Esophagus muscularis mucosa (tissue), 4 donors: ENCODE results near the gene AKT3. TPM values are rescaled to one million over a fixed set of nuclear protein-coding genes. Genes with fewer than 3 reads are reported as not detected.

Experiments
- DNase-seq: peaks from one replicate; pipeline ENCODE4 v3.0.0-alpha.2; 2017; ENCODE audit errors: extremely low spot score
- H3K27ac ChIP-seq, 4 donors: fragments of 200-600 bp; sonication (generic); replicated peaks in 1 of 4; 1 replicate in 3 of 4; 2 replicates in 1 of 4; pipeline ENCODE4 v1.5.1; 2016 to 2019; ENCODE audit warnings: mild to moderate bottlenecking in 1 of 4
- H3K27me3 ChIP-seq, 4 donors: fragments of 200-600 bp; sonication (generic); one replicate each; pipeline versions ENCODE4 v1.5.1 to v1.6.0; 2016 to 2019
- H3K36me3 ChIP-seq, 4 donors: fragments of 200-600 bp; sonication (generic); one replicate each; pipeline ENCODE4 v1.5.1; 2016 to 2019
- H3K4me1 ChIP-seq, 4 donors: fragments of 200-600 bp; sonication (generic); one replicate each; pipeline ENCODE4 v1.5.1; 2016 to 2019
- H3K4me3 ChIP-seq, 4 donors: fragments of 200-600 bp; sonication (generic); 1 replicate in 2 of 4; 2 replicates in 2 of 4; pipeline ENCODE4 v1.5.1; 2016 to 2019; ENCODE audit warnings: mild to moderate bottlenecking in 4 of 4, moderate library complexity in 1 of 4
- H3K9me3 ChIP-seq, 4 donors: fragments of 200-600 bp; sonication (generic); 1 replicate in 3 of 4; 2 replicates in 1 of 4; pipeline ENCODE4 v1.5.1; 2016 to 2019
- CTCF ChIP-seq, 3 experiments: fragments of 200-600 bp in 2 of 3; fragments of 450-650 bp in 1 of 3; sonication (generic) in 2 of 3; IDR thresholded peaks; one replicate each; pipeline ENCODE4 v1.5.1; 2017 to 2019; ENCODE audit warnings: antibody characterized with exemption in 3 of 3, mild to moderate bottlenecking in 2 of 3, moderate library complexity in 1 of 3
- EP300 ChIP-seq: sonication (generic); formaldehyde crosslinking; IDR thresholded peaks from one replicate; pipeline ENCODE4 v1.6.1; 2017; ENCODE audit warnings: antibody characterized with exemption
- POLR2A ChIP-seq: fragments of 450-650 bp; IDR thresholded peaks from one replicate; pipeline ENCODE4 v1.6.1; 2017; ENCODE audit warnings: antibody characterized with exemption, moderate library complexity, mild to moderate bottlenecking, low read depth
- POLR2AphosphoS5 ChIP-seq, 2 donors: sonication (generic); formaldehyde crosslinking; IDR thresholded peaks; one replicate each; pipeline ENCODE4 v1.6.1; 2017; ENCODE audit warnings: antibody characterized with exemption in 2 of 2
- WGBS: methylation state at CpG from one replicate; pipeline ENCODE4 v1.1.5; 2018; 5-methylcytosine and 5-hydroxymethylcytosine counted together
- intact Hi-C: fragments of 100-400 bp; cut with DNase I; formaldehyde crosslinking; loops from one replicate; pipeline ENCODE4 v1.15.1; 2023
- total RNA-seq, 4 donors: library from RNA; depleted of rRNA; stranded (reverse); fragments of >200 nt; gene quantifications; one replicate each; pipeline versions ENCODE4 v1.1.0 to v1.2.1, GENCODE V29; 2016

Gene AKT3
- total RNA-seq, 4 donors from 2014 or later: 63.9 to 104 (median 74.2) TPM

GRCh38 chr1:243447347-243447746, 402.7 kb downstream of the AKT3 start:
- TF ChIP-seq POLR2A (no peak), CTCF (IDR thresholded peaks at IDR 0.05) (no peak), EP300 (no peak), POLR2AphosphoS5 (IDR thresholded peaks at IDR 0.05) (no peak)
- Histone ChIP-seq H3K27ac (no peak overlapping the region), H3K4me3 (no peak overlapping the region), H3K27me3 (no peaks in the 10 kb centered on the region), H3K4me1 (peaks cover 8 to 9% (median 9%) of the 10 kb centered on the region in 4 donors), H3K9me3 (no peaks in the 10 kb centered on the region), H3K36me3 (peaks cover 0 to 5% (median 0%) of the 10 kb centered on the region in 4 donors)
- intact Hi-C loops: no loop called here
- DNase-seq: no peak
- WGBS: 69% methylated on average over 3 of the region's 3 CpGs

GRCh38 chr1:243443557-243443956, 406.5 kb downstream of the AKT3 start:
- no peak for DNase-seq
- H3K4me1 ChIP-seq: peaks cover 9 to 18% (median 11%) of the 10 kb centered on the region in 4 donors
- H3K36me3 ChIP-seq: peaks cover 0 to 5% (median 0%) of the 10 kb centered on the region in 4 donors
- H3K4me3 ChIP-seq: no peak overlapping the region
- H3K9me3 ChIP-seq: no peaks in the 10 kb centered on the region
- H3K27ac ChIP-seq: no peak overlapping the region
- H3K27me3 ChIP-seq: no peaks in the 10 kb centered on the region
- intact Hi-C loops: no loop called here
- TF ChIP-seq POLR2A (no peak), POLR2AphosphoS5 (IDR thresholded peaks at IDR 0.05) (no peak), EP300 (no peak), CTCF (IDR thresholded peaks at IDR 0.05) (no peak)
- 40% methylated on average over 4 of the region's 4 CpGs for WGBS

GRCh38 chr1:243441601-243442000, 408.4 kb downstream of the AKT3 start:
- TF ChIP-seq POLR2A (no peak), EP300 (no peak)
- Histone ChIP-seq H3K9me3 (no peaks in the 10 kb centered on the region), H3K36me3 (peaks cover 0 to 5% (median 0%) of the 10 kb centered on the region in 4 donors), H3K27me3 (no peaks in the 10 kb centered on the region), H3K27ac (no peak overlapping the region), H3K4me3 (no peak overlapping the region), H3K4me1 (peaks cover 6 to 17% (median 12%) of the 10 kb centered on the region in 4 donors)
- intact Hi-C loops: no loop called here
- DNase-seq: no peak

- Histone ChIP-seq H3K27ac (no peak overlapping the region), H3K36me3 (no peaks in the 10 kb centered on the region), H3K4me1 (peaks cover 6 to 15% (median 12%) of the 10 kb centered on the region in 4 donors), H3K27me3 (no peaks in the 10 kb centered on the region), H3K9me3 (no peaks in the 10 kb centered on the region), H3K4me3 (no peak overlapping the region)
- WGBS: 93% methylated on average over 2 of the region's 2 CpGs
- TF ChIP-seq POLR2A: no peak
- no peak for TF ChIP-seq POLR2AphosphoS5 (IDR thresholded peaks at IDR 0.05)
- DNase-seq: no peak
- intact Hi-C loops: no loop called here
Observed at GRCh38 chr1:243440406-243440805, 409.6 kb downstream of the AKT3 start.

- H3K27me3 ChIP-seq: no peaks in the 10 kb centered on the region
- WGBS: 64% methylated on average over 2 of the region's 2 CpGs
- TF ChIP-seq POLR2AphosphoS5 (IDR thresholded peaks at IDR 0.05) (no peak), POLR2A (no peak), EP300 (no peak), CTCF (IDR thresholded peaks at IDR 0.05) (no peak)
- intact Hi-C loops: no loop called here
- H3K9me3 ChIP-seq: no peaks in the 10 kb centered on the region
- peaks cover 3 to 15% (median 12%) of the 10 kb centered on the region in 4 donors for H3K4me1 ChIP-seq
- DNase-seq: no peak
- H3K4me3 ChIP-seq: no peak overlapping the region
- H3K27ac ChIP-seq: no peak overlapping the region
- H3K36me3 ChIP-seq: no peaks in the 10 kb centered on the region
Observed at GRCh38 chr1:243438815-243439214, 411.2 kb downstream of the AKT3 start.

Other genes with a start within 250 kb of the AKT3 start
- gene ZBTB18, start 201.0 kb upstream of the AKT3 start, total RNA-seq: 10 to 100 TPM; 15.0 to 23.7 (median 18.2) TPM